GM12875 (cell line): Measurements from ENCODE around the gene CD86.

Experiments
- H3K4me3 ChIP-seq: one replicate; pipeline ENCODE4 v1.5.1; 2011; ENCODE audit warnings: low read depth, low read length, control low read depth
- CTCF ChIP-seq: IDR thresholded peaks from 2 replicates; pipeline ENCODE4 v1.5.1; 2011; ENCODE audit warnings: low read depth, mild to moderate bottlenecking, control low read depth, inconsistent platforms, low read length, moderate library complexity, borderline replicate concordance; ENCODE audit not compliant: insufficient read depth

CD86 gene

GRCh38 chr3:122081543-122082247 lies 26.5 kb downstream of the CD86 start:
- TF ChIP-seq CTCF, result no peak
- no peak overlapping the region for H3K4me3 ChIP-seq

- TF ChIP-seq CTCF, result no peak
- no peak overlapping the region for H3K4me3 ChIP-seq
Observed at GRCh38 chr3:122082357-122082756, 27.2 kb downstream of the CD86 start.

GRCh38 chr3:122084799-122085198 lies 29.6 kb downstream of the CD86 start:
- no peak for TF ChIP-seq CTCF
- H3K4me3 ChIP-seq, result no peak overlapping the region

- TF ChIP-seq CTCF, result no peak
- no peak overlapping the region for H3K4me3 ChIP-seq
Observed at GRCh38 chr3:122085673-122086072, 30.5 kb downstream of the CD86 start.

- no peak overlapping the region for H3K4me3 ChIP-seq
- no peak for TF ChIP-seq CTCF
Observed at GRCh38 chr3:122088531-122088930, 33.4 kb downstream of the CD86 start.

- no peak overlapping the region for H3K4me3 ChIP-seq
Observed at GRCh38 chr3:122091602-122092295, 36.6 kb downstream of the CD86 start.

More at GRCh38 chr3:122091602-122092295, 36.6 kb downstream of the CD86 start:
- no peak for TF ChIP-seq CTCF
